HCT116 (cell line): Measurements from ENCODE around the gene GTF3C4.

Experiments used
- CBX3 ChIP-seq: IDR thresholded peaks from 2 replicates; pipeline ENCODE4 v1.6.1; 2012; ENCODE audit warnings: low read depth
- CTCF ChIP-seq, 3 experiments: fragments of 200-600 bp in 1 of 3; sonication (generic) in 1 of 3; IDR thresholded peaks in 2 of 3; conservative IDR thresholded peaks in 1 of 3; 2 replicates each; pipeline ENCODE4 v1.5.1; 2012 to 2017; ENCODE audit warnings: low read depth in 2 of 3, low read length in 2 of 3, antibody characterized with exemption in 1 of 3, borderline replicate concordance in 1 of 3, control low read depth in 1 of 3, mild to moderate bottlenecking in 1 of 3, mixed read lengths in 1 of 3, mixed run types in 1 of 3, moderate library complexity in 1 of 3; ENCODE audit not compliant: insufficient read depth in 1 of 3
- ELF1 ChIP-seq: IDR thresholded peaks from 2 replicates; pipeline ENCODE4 v1.6.1; 2012; ENCODE audit warnings: low read depth, borderline replicate concordance
- EZH2 ChIP-seq: fragments of 200-600 bp; sonication (generic); IDR thresholded peaks from 2 replicates; pipeline ENCODE4 v1.6.1; 2017; ENCODE audit warnings: antibody characterized with exemption, mixed run types
- POLR2A ChIP-seq: IDR thresholded peaks from 2 replicates; pipeline ENCODE4 v1.7.0; 2011; ENCODE audit warnings: borderline replicate concordance; ENCODE audit not compliant: insufficient read depth, insufficient read length; ENCODE audit errors: extremely low read depth
- POLR2AphosphoS5 ChIP-seq: IDR thresholded peaks from 2 replicates; pipeline ENCODE4 v1.6.1; 2011; ENCODE audit warnings: mild to moderate bottlenecking, low read depth, low read length, moderate library complexity
- SIN3A ChIP-seq: IDR thresholded peaks from 2 replicates; pipeline ENCODE4 v1.6.1; 2012; ENCODE audit warnings: low read depth
- YY1 ChIP-seq: IDR thresholded peaks from 2 replicates; pipeline ENCODE4 v1.6.1; 2011; ENCODE audit warnings: low read length, low read depth, moderate library complexity, mild to moderate bottlenecking; ENCODE audit not compliant: insufficient replicate concordance; ENCODE audit errors: extremely low read depth
- ZFX ChIP-seq: fragments of 450-650 bp; IDR thresholded peaks from 2 replicates; pipeline ENCODE4 v1.6.1; 2017

DNA sequence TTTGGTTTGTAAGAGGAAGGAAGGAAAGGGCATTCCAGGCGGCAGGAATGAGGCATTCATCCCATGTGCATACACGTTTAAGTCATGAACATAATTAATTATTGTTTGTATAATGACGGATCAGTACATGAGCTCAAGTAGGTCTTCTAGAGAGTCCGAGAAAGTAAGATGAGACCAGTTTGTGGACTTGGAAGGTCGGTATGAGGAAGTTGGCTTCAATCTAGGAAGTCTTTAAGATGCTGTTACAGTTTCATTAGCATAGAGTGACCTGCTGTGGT, 2.1 kb downstream of the GTF3C4 start:
- no peak for TF ChIP-seq POLR2A
- no peak for TF ChIP-seq CTCF (IDR thresholded peaks at IDR 0.05 in 2 of 3, conservative IDR thresholded peaks at IDR 0.05 in 1 of 3; ENCODE audit: borderline replicate concordance in 1 of 3, insufficient read depth in 1 of 3, low read depth in 2 of 3, low read length in 2 of 3)
- no peak for TF ChIP-seq POLR2AphosphoS5
- TF ChIP-seq EZH2, result no peak
- TF ChIP-seq ELF1, result no peak
- no peak for TF ChIP-seq YY1
- no peak for TF ChIP-seq ZFX
- TF ChIP-seq CBX3, result no peak
- no peak for TF ChIP-seq SIN3A
